ENCODE results near the gene CHCHD3. TPM values are rescaled to one million over a fixed set of nuclear protein-coding genes. Genes with fewer than 3 reads are reported as not detected.

Gene CHCHD3
- total and polyA plus RNA-seq, 12 donors: 12.3 to 113 (median 54.2) TPM

DNA sequence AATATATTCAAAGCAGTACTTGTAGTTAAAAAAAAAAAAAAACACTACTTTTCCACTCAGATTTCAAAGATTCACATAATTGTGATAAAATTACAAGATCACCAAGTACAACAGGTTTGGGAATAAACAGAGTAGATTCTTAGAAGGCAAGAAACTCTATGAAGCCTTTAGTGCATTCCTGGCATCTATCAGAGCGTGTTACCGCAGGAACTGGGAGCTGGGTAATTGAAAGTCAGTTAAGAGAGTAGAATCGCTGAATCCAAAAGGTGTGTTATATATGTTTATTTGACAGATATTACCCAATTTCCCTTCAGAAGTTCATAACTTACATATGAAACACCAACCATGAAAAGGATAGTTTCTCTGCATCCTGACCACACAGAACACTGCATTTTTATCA, 346.4 kb downstream of the CHCHD3 start:
- Histone ChIP-seq H3K27ac (no peak overlapping the region), H3K27me3 (peaks cover 4% of the 10 kb centered on the region), H3K36me3 (replicated peaks in 1 of 2) (no peaks in the 10 kb centered on the region), H3K4me1 (replicated peaks in 1 of 2) (no peaks in the 10 kb centered on the region), H3K9me3 (replicated peaks in 1 of 3) (no peaks in the 10 kb centered on the region), H3K4me3 (no peak overlapping the region)
- intact Hi-C loops (cut with DNase I): no loop called here
- no peak for TF ChIP-seq POLR2A (IDR thresholded peaks at IDR 0.05)
- TF ChIP-seq, protein P1, sequence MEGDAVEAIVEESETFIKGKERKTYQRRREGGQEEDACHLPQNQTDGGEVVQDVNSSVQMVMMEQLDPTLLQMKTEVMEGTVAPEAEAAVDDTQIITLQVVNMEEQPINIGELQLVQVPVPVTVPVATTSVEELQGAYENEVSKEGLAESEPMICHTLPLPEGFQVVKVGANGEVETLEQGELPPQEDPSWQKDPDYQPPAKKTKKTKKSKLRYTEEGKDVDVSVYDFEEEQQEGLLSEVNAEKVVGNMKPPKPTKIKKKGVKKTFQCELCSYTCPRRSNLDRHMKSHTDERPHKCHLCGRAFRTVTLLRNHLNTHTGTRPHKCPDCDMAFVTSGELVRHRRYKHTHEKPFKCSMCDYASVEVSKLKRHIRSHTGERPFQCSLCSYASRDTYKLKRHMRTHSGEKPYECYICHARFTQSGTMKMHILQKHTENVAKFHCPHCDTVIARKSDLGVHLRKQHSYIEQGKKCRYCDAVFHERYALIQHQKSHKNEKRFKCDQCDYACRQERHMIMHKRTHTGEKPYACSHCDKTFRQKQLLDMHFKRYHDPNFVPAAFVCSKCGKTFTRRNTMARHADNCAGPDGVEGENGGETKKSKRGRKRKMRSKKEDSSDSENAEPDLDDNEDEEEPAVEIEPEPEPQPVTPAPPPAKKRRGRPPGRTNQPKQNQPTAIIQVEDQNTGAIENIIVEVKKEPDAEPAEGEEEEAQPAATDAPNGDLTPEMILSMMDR (IDR thresholded peaks at IDR 0.05): no peak
- 83 to 95% (median 89%) methylated on average over 3 of the region's 3 CpGs for WGBS, 4 donors
- DNase-seq: no peak

Small RNA genes within 50 kb of the gene (small RNA-seq; reads per million reads assigned to genes)
- gene RF00218: 0 to 0.12 reads per million in 2 donors
- 0 reads per million in 2 donors for gene RNU6-92P

Other genes with a start within 250 kb of the CHCHD3 start
- 10 to 100 TPM; 28.3 to 93.8 (median 76.3) TPM for gene EXOC4, start 171.0 kb upstream of the CHCHD3 start, total RNA-seq
- gene EXOC4, start 171.0 kb upstream of the CHCHD3 start, polyA plus RNA-seq: 10 to 100 TPM; 12.5 to 38.3 (median 15.0) TPM